Measurements from ENCODE around the gene SPINK9. TPM values are rescaled to one million over a fixed set of nuclear protein-coding genes. Genes with fewer than 3 reads are reported as not detected.

The SPINK9 gene
- total RNA-seq, 1 experiment from 2014 or later: not detected

DNA sequence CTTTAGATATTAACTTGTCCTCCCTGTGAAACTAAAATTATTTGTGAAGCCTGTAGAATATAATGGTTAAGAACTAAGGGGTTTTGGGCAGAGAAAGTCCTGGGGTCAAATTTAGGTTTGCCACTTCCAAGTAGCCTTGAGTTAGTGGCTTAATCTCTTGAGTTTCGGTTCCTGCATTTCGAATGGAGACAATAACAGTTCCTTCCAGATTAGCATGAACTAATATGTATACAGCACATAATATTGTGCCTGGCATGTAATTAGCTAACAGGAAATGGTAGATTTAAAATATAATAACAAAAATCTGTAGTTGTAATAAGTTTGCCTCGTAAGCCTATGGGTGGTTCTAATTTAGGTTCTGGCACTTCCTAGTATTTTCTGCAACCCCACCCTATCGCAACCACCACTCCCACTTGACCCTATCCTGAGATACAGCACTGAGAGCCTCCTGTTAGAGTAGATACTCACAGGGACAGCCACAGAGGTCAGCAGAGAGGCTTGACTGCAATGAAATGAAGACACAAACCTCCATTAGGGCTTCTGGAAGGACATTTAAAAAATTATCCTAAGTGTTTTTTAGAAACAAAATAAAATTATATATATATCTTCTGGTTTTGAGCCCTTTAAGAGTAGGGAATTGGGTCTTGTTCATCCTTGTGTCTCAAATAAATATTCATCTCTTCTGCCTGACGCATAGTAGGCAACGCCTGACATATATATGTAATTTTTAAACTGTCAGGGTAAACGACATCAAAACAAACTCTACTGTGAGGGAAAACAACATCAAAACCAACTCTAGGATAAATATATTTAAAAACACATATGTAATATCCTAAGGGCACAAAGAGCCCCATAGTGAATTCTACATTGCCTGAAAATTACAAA lies 8.5 kb downstream of the SPINK9 start:
- Histone ChIP-seq H4K5ac (ENCODE audit: insufficient read length, low read depth, low read length) (no peak overlapping the region), H3K4me1 (ENCODE audit: insufficient read depth, low read length) (no peaks in the 10 kb centered on the region), H3K27me3 (ENCODE audit: insufficient read depth, low read length) (no peaks in the 10 kb centered on the region), H2AK5ac (ENCODE audit: insufficient read length, low read length) (no peak overlapping the region), H3K18ac (ENCODE audit: insufficient read length, low read depth, low read length) (no peak overlapping the region), H3K79me2 (ENCODE audit: insufficient read depth, low read length) (no peaks in the 10 kb centered on the region), H4K91ac (ENCODE audit: insufficient read length, low read depth, low read length) (no peak overlapping the region), H3K56ac (ENCODE audit: insufficient read length, low read depth, low read length) (no peak overlapping the region), H3K79me1 (ENCODE audit: insufficient read depth, low read depth, low read length, poor library complexity, severe bottlenecking) (no peaks in the 10 kb centered on the region), H3T11ph (ENCODE audit: low read length) (no peak overlapping the region), H2BK120ac (ENCODE audit: low read depth, low read length, poor library complexity, severe bottlenecking) (no peak overlapping the region), H2AFZ (ENCODE audit: low read length) (no peak overlapping the region), H2BK20ac (ENCODE audit: low read depth, low read length, poor library complexity, severe bottlenecking) (no peak overlapping the region), H4K20me1 (ENCODE audit: control insufficient read depth, insufficient read depth, insufficient read length) (no peaks in the 10 kb centered on the region), H3K27ac (ENCODE audit: insufficient read length, low read depth, low read length) (no peak overlapping the region), H2BK15ac (ENCODE audit: low read depth, low read length) (no peak overlapping the region), H3K9ac (ENCODE audit: extremely low read depth, insufficient read length, low read length) (no peak overlapping the region), H3K4ac (ENCODE audit: low read depth, low read length) (no peak overlapping the region), H3K23me2 (ENCODE audit: insufficient read length, low read depth, low read length, poor library complexity, severe bottlenecking) (no peaks in the 10 kb centered on the region), H2BK12ac (ENCODE audit: insufficient read length, low read depth, low read length) (no peak overlapping the region), H3K9me3 (ENCODE audit: control insufficient read depth, low read depth, low read length) (no peaks in the 10 kb centered on the region), H2BK5ac (ENCODE audit: insufficient read length, low read length) (no peak overlapping the region), H3K4me2 (ENCODE audit: insufficient read depth, insufficient read length, low read length) (no peak overlapping the region), H3K14ac (ENCODE audit: insufficient read depth, low read length) (no peak overlapping the region), H4K8ac (replicated peaks; ENCODE audit: insufficient read length, low read depth, low read length) (no peak overlapping the region), H3K23ac (ENCODE audit: insufficient read length, low read depth, low read length) (no peak overlapping the region)
- no peaks in the 10 kb centered on the region for H3K36me3 Mint-ChIP-seq (ENCODE audit: insufficient read depth in 1 of 3, low read depth in 3 of 3)
- TF ChIP-seq, protein P1, sequence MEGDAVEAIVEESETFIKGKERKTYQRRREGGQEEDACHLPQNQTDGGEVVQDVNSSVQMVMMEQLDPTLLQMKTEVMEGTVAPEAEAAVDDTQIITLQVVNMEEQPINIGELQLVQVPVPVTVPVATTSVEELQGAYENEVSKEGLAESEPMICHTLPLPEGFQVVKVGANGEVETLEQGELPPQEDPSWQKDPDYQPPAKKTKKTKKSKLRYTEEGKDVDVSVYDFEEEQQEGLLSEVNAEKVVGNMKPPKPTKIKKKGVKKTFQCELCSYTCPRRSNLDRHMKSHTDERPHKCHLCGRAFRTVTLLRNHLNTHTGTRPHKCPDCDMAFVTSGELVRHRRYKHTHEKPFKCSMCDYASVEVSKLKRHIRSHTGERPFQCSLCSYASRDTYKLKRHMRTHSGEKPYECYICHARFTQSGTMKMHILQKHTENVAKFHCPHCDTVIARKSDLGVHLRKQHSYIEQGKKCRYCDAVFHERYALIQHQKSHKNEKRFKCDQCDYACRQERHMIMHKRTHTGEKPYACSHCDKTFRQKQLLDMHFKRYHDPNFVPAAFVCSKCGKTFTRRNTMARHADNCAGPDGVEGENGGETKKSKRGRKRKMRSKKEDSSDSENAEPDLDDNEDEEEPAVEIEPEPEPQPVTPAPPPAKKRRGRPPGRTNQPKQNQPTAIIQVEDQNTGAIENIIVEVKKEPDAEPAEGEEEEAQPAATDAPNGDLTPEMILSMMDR (conservative IDR thresholded peaks at IDR 0.05): no peak
- no peak for DNase-seq
- H3K4me1 Mint-ChIP-seq: 0 out of 4 replicates have a peak, but pooled peaks cover 0 to 6% of the 10 kb centered on the region in 2 experiments
- no peaks in the 10 kb centered on the region for H3K27me3 Mint-ChIP-seq (ENCODE audit: low read depth)
- no peak overlapping the region for H3K4me3 Mint-ChIP-seq
- H3K9me3 Mint-ChIP-seq: no peaks in the 10 kb centered on the region
- WGBS (ENCODE audit: extremely low coverage, insufficient read length, low lambda C conversion rate): no CpG with 5 or more reads among the region's 7 CpGs
- no peak overlapping the region for H3K27ac Mint-ChIP-seq

Data from H9 (cell line).